HEK293 (cell line): ENCODE results near the gene OPHN1.

Source experiments
- CTCF ChIA-PET: fragments of 350-600 bp; formaldehyde crosslinking; extraction: SDS; loops from one replicate; lab custom pipeline; 2021; ENCODE audit warnings: antibody characterized with exemption; lab: Yijun Ruan, JAX
- POLR2A ChIA-PET: fragments of 300-600 bp; formaldehyde crosslinking; extraction: SDS; loops from one replicate; lab custom pipeline; 2020; ENCODE audit warnings: antibody characterized with exemption, inconsistent platforms; lab: Yijun Ruan, JAX
- H3K27ac ChIP-seq: fragments of 200-500 bp; sonication (Bioruptor generic); 2 replicates; pipeline ENCODE4 v1.5.1; 2014; ENCODE audit warnings: low read depth, low read length, control low read depth, inconsistent platforms; ENCODE audit errors: extremely low read depth
- H3K36me3 ChIP-seq, 2 experiments: fragments of 200-500 bp in 1 of 2; sonication (Bioruptor generic) in 1 of 2; 1 replicate in 1 of 2; 2 replicates in 1 of 2; pipeline ENCODE4 v1.5.1; 2014 to 2017; ENCODE audit warnings: inconsistent platforms in 2 of 2, low read length in 2 of 2; ENCODE audit not compliant: control insufficient read depth in 2 of 2, insufficient read depth in 1 of 2
- H3K4me1 ChIP-seq: fragments of 200-500 bp; sonication (Bioruptor generic); 2 replicates; pipeline ENCODE4 v1.5.1; 2014; ENCODE audit warnings: mild to moderate bottlenecking, low read length, inconsistent platforms; ENCODE audit not compliant: control insufficient read depth, insufficient read depth
- H3K4me3 ChIP-seq: 2 replicates; pipeline ENCODE4 v1.5.1; 2011; ENCODE audit warnings: low read depth, mild to moderate bottlenecking, control low read depth, low read length, moderate library complexity
- H3K9me3 ChIP-seq: fragments of 200-500 bp; sonication (Bioruptor generic); 2 replicates; pipeline ENCODE4 v1.5.1; 2014; ENCODE audit warnings: low read depth, low read length, inconsistent platforms; ENCODE audit not compliant: control insufficient read depth, insufficient read depth
- BCL6B ChIP-seq: fragments of 450-650 bp; formaldehyde crosslinking; IDR thresholded peaks from 2 replicates; pipeline ENCODE4 v1.5.1; 2017; ENCODE audit warnings: missing biosample characterization, missing genetic modification characterization
- EGR2 ChIP-seq: fragments of 450-650 bp; formaldehyde crosslinking; IDR thresholded peaks from 2 replicates; pipeline ENCODE4 v1.5.1; 2016; ENCODE audit warnings: low read depth, missing biosample characterization, missing genetic modification characterization
- GLIS1 ChIP-seq: fragments of 450-650 bp; formaldehyde crosslinking; IDR thresholded peaks from 2 replicates; pipeline ENCODE4 v1.5.1; 2016; ENCODE audit warnings: missing biosample characterization, missing genetic modification characterization
- GLIS2 ChIP-seq: fragments of 450-650 bp; formaldehyde crosslinking; IDR thresholded peaks from 2 replicates; pipeline ENCODE4 v1.5.1; 2016; ENCODE audit warnings: missing biosample characterization, missing genetic modification characterization
- PRDM6 ChIP-seq: fragments of 450-650 bp; formaldehyde crosslinking; IDR thresholded peaks from 2 replicates; pipeline ENCODE4 v1.5.1; 2017; ENCODE audit warnings: missing biosample characterization, missing genetic modification characterization
- ZBTB20 ChIP-seq: fragments of 450-650 bp; formaldehyde crosslinking; IDR thresholded peaks from 2 replicates; pipeline ENCODE4 v1.5.1; 2016; ENCODE audit warnings: missing biosample characterization, missing genetic modification characterization
- ZFHX2 ChIP-seq: fragments of 450-650 bp; formaldehyde crosslinking; conservative IDR thresholded peaks from 2 replicates; pipeline ENCODE4 v1.5.1; 2016; ENCODE audit warnings: missing biosample characterization, missing genetic modification characterization
- ZNF169 ChIP-seq: fragments of 450-650 bp; formaldehyde crosslinking; IDR thresholded peaks from 2 replicates; pipeline ENCODE4 v1.5.1; 2016; ENCODE audit warnings: missing biosample characterization, missing genetic modification characterization
- ZNF280D ChIP-seq: fragments of 450-650 bp; formaldehyde crosslinking; IDR thresholded peaks from 2 replicates; pipeline ENCODE4 v1.5.1; 2016; ENCODE audit warnings: missing biosample characterization, missing genetic modification characterization
- ZNF398 ChIP-seq: fragments of 450-650 bp; formaldehyde crosslinking; IDR thresholded peaks from 2 replicates; pipeline ENCODE4 v1.5.1; 2017; ENCODE audit warnings: missing biosample characterization, missing genetic modification characterization
- ZNF624 ChIP-seq: fragments of 450-650 bp; formaldehyde crosslinking; IDR thresholded peaks from 2 replicates; pipeline ENCODE4 v1.5.1; 2017; ENCODE audit warnings: missing biosample characterization, missing genetic modification characterization
- ZNF660 ChIP-seq: fragments of 450-650 bp; IDR thresholded peaks from 2 replicates; pipeline ENCODE4 v1.5.1; 2018; ENCODE audit warnings: missing biosample characterization, mild to moderate bottlenecking, missing genetic modification characterization
- ZNF664 ChIP-seq: fragments of 450-650 bp; formaldehyde crosslinking; IDR thresholded peaks from 2 replicates; pipeline ENCODE4 v1.5.1; 2016; ENCODE audit warnings: missing biosample characterization, missing genetic modification characterization
- TF ChIP-seq, protein P1 (sequence below): fragments of 450-650 bp; formaldehyde crosslinking; IDR thresholded peaks from 2 replicates; pipeline ENCODE4 v1.5.1; 2016; ENCODE audit warnings: missing biosample characterization, missing genetic modification characterization

OPHN1 gene

GRCh38 chrX:68415316-68415715 lies 18.0 kb downstream of the OPHN1 start:
- POLR2A ChIA-PET: interaction anchor here (0.6 to 1.0 kb wide), 2 partner anchors 17 to 52 kb away, joined by 3 to 4 read pairs; no protein-coding TSS in a partner anchor
- H3K27ac ChIP-seq: no peak overlapping the region

GRCh38 chrX:68413254-68413653 lies 20.0 kb downstream of the OPHN1 start:
- Histone ChIP-seq H3K4me3 (no peak overlapping the region), H3K27ac (no peak overlapping the region), H3K4me1 (peaks cover 7% of the 10 kb centered on the region), H3K36me3 (no peaks in the 10 kb centered on the region), H3K9me3 (no peaks in the 10 kb centered on the region)
- ChIA-PET POLR2A (no interaction called here), CTCF (interaction anchor here (1.0 kb wide), 1 partner anchor 216 kb away, joined by 5 read pairs; no protein-coding TSS in a partner anchor)
- TF ChIP-seq ZFHX2 (tag by site-specific recombination): peak; percentile 77
- no peak for TF ChIP-seq ZNF280D (tag by site-specific recombination)
- no peak for TF ChIP-seq GLIS1 (tag by site-specific recombination)
- no peak for TF ChIP-seq BCL6B (tag by site-specific recombination)
- TF ChIP-seq ZNF398 (tag by site-specific recombination): no peak
- no peak for TF ChIP-seq ZNF660
- TF ChIP-seq ZNF664 (tag by site-specific recombination): no peak
- TF ChIP-seq EGR2: peak; percentile 91
- TF ChIP-seq GLIS2 (tag by site-specific recombination): no peak
- TF ChIP-seq ZNF624 (tag by site-specific recombination): no peak
- TF ChIP-seq, all 188 proteins: peak for 2

More at GRCh38 chrX:68415316-68415715, 18.0 kb downstream of the OPHN1 start:
- Histone ChIP-seq H3K36me3 (no peaks in the 10 kb centered on the region), H3K4me1 (peaks cover 7% of the 10 kb centered on the region; the same call in 1 of the 2 replicates), H3K4me3 (no peak overlapping the region), H3K9me3 (no peaks in the 10 kb centered on the region)
- CTCF ChIA-PET: interaction anchor here (0.7 kb wide), 1 partner anchor 318 kb away, joined by 5 read pairs; no protein-coding TSS in a partner anchor
- no peak for TF ChIP-seq ZNF169
- TF ChIP-seq, protein P1, sequence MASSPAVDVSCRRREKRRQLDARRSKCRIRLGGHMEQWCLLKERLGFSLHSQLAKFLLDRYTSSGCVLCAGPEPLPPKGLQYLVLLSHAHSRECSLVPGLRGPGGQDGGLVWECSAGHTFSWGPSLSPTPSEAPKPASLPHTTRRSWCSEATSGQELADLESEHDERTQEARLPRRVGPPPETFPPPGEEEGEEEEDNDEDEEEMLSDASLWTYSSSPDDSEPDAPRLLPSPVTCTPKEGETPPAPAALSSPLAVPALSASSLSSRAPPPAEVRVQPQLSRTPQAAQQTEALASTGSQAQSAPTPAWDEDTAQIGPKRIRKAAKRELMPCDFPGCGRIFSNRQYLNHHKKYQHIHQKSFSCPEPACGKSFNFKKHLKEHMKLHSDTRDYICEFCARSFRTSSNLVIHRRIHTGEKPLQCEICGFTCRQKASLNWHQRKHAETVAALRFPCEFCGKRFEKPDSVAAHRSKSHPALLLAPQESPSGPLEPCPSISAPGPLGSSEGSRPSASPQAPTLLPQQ (tag by site-specific recombination): 0 out of 2 replicates have a peak, but pooled peaks have one; percentile 32

- Histone ChIP-seq H3K4me3 (no peak overlapping the region), H3K9me3 (no peaks in the 10 kb centered on the region), H3K36me3 (no peaks in the 10 kb centered on the region), H3K27ac (no peak overlapping the region), H3K4me1 (peaks cover 7% of the 10 kb centered on the region)
- CTCF ChIA-PET: no interaction called here
- peak; percentile 51 for TF ChIP-seq PRDM6 (tag by site-specific recombination)
- no peak for TF ChIP-seq ZBTB20 (tag by site-specific recombination)
- POLR2A ChIA-PET: no interaction called here
Measured at GRCh38 chrX:68411729-68412128, 21.6 kb downstream of the OPHN1 start.
